Stimulated activated CD8-positive, alpha-beta memory T cell treated with anti-CD3 and anti-CD28 coated beads, Interleukin-4, amount 100 ng/mL, for 1 hour (primary cell): ENCODE results near the gene BTRC.

Experiments
- DNase-seq, 2 donors: peaks; one replicate each; pipeline ENCODE4 v3.0.0-alpha.2; 2020; ENCODE audit warnings: low read depth in 2 of 2, low spot score in 1 of 2

The BTRC gene

GRCh38 chr10:101441541-101442455 is 87.8 kb downstream of the BTRC start:
- no peak for DNase-seq

DNA sequence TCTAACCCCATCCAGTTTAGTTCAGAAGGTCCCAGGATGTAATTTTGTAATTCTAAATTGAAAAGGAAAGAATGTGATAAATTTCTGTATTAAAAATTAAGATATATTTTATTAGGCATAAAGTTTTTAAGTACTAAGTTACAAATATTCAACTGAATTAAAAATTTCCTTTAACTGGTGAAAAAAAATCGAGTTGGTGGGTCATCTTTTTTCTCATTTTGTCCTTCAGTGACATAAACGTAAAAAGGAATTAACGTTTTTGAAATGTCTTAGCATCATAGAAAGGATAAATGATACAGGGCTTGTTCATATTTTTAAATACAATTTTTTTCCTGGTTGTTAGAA is 88.5 kb downstream of the BTRC start:
- DNase-seq = no peak

- DNase-seq = no peak
These were observed 90.3 kb downstream of the BTRC start for GRCh38 chr10:101444058-101444898.

DNA sequence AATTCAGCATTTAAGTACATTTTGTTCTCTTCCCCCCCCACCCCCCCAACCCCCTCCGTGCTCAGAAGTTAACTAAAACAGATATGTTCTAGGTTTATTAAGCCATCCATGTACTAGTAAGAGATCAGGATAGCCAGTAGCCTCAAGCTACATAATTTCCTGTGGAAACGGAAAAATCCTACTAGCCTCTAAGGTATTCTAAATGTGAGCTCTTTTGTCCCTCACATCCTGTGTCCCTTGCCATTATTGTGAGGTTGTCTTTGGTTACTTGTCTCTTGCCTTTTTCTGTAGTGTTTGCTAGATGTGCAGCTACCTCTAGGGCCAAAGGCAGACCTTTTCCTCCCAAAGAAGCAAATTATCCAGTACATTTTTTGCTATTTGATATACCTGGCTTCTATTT is 92.1 kb downstream of the BTRC start:
- no peak for DNase-seq

DNA sequence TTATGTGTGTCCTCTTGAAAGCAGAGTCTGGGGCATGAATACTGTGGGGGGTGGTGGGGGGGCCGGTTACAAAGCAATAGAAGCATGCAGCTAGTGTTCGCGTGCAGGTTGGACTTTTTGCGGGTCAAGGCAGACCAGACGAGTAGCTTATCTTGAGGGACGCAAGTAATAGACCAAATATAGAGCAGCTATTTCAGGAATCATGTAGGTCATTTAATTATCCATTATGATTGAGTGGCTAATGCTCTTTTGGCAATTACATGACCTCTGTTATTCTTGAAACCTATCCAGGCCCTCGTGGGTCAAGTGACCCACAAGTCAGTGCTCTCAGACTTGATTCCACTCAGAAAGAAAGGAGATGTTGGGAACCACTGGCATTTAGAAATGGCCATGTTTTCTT is 93.0 kb downstream of the BTRC start:
- no peak for DNase-seq

GRCh38 chr10:101447477-101447876 is 93.5 kb downstream of the BTRC start:
- DNase-seq = no peak

GRCh38 chr10:101450277-101451080 is 96.5 kb downstream of the BTRC start:
- DNase-seq = no peak

- no peak for DNase-seq
These were observed 97.3 kb downstream of the BTRC start for GRCh38 chr10:101451261-101451660.

DNA sequence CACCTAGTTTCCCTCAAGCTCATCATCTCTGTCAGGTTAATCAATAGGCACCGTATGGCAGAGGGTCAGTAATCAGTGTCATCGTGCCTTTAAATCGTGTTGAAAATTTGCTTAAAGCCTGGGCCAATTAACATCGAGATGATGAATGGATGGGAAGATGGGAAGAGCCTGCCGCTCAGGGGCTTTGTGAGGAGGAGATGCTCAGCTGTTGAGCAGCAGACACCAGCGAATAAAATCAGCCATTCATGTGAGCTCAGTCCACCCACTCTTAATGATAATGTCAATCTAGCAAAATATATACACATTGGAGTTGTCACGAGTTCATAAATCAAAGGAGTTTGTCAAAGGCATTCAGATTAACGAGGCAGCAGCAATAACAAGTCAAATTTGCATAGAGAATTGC is 97.7 kb downstream of the BTRC start:
- DNase-seq = no peak

GRCh38 chr10:101452176-101452575 is 98.2 kb downstream of the BTRC start:
- no peak for DNase-seq

- DNase-seq = no peak
These were observed 98.6 kb downstream of the BTRC start for GRCh38 chr10:101452593-101452992.

DNA sequence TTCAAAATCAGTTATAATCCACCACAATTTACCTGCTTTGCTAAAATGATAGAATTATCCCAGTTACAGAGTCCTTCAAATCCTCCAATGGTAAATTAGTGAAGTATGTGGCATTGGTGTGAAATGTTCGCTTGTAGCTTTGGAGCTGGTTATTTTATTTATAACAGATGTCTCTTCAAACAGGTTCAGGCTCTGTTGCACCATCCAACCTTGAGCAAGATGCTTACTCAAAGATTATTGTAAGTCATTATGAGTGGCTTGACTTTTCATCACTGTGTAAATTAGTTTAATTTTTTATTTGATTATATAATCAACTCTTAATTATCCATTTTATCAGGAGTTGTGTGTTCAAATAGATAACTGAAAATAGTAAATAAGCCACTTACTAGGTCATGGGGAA is 99.4 kb downstream of the BTRC start:
- no peak for DNase-seq

GRCh38 chr10:101453791-101454718 is 100.1 kb downstream of the BTRC start:
- no peak for DNase-seq

DNA sequence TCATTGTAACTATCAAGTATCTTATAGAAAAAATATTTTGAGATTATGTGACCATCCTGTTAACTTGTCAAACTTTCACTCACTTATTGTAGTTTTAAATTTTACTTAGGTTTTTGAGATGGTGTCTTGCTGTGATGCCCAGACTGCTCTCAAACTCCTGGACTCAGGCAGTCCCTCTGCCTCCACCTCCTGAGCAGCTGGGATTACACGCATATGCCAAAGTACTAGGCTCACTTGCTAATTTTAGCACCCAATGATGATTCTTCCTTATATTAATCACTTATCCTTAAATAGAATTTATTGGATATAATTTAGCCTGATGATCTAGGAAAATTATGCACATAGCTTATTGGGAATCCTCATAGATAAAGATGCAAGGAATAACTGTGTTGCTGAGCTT is 104.9 kb downstream of the BTRC start:
- no peak for DNase-seq

GRCh38 chr10:101464082-101464481 is 110.1 kb downstream of the BTRC start:
- DNase-seq = no peak

DNA sequence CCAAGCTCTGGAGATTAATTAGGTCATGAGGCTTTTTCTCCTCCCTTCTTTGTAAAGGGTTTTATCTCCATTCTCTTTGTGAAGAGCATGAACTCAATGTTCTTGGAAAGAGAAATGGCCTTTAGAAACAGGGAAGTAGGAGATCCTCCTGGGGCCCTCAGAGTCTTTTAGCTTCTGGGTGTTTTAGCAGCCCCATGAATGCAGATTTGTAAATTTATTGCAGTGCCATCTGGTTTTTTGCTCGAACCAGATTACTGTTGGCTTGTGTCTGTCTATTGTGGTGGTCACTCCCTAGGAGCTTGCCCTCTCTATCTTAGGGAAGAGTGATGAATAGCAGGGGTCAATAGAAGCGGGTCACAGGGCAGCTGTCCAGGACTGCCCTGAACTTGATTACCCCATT is 110.6 kb downstream of the BTRC start:
- DNase-seq = no peak

DNA sequence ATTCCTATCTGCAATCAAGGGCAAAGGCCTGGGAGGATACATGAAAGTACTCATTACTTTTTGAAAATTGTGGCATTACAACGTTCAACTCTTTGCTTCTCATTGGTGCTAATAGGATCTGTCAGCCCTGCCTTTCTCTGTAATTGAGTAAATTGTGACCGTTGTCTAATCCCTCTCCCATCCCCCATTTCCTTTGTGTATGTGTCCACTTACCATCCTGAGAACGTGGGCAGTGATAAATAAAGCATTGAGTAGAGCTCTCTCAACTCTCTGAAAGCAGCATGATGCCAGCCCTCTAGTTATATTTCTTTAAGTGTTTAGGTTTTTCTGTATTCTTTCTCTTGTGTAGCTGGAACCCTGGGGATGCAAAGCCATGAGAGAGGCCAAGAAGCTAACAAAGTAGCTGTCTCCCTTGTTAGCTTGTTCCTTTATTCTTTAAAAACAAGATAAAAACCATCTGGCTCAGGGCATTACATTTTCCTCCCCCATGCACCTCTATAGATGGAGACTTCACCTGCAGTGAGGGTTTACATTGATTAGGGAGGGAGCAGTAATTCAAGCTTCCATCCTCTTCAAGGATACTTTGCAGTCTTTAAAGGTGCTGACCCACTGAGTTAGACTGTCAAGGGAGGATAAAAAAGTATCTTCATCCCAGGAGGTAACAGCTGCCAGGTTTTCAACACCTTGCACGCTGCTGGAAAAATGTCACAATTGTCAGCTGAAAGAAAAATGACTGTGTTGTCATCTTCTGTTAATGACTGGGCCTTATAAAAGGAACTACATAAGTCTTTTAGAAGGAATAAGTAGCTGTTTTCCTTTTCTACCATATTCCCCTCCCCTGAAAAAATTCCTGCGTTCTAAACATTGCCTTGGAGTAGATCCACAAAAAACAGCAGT is 112.3 kb downstream of the BTRC start:
- no peak for DNase-seq

- DNase-seq = peak in 1 of 2 donors; percentile 1
These were observed 113.4 kb downstream of the BTRC start for GRCh38 chr10:101467286-101467770.

GRCh38 chr10:101468159-101468558 is 114.2 kb downstream of the BTRC start:
- DNase-seq = no peak
